ENCODE results near the gene ZNF730. TPM values are rescaled to one million over a fixed set of nuclear protein-coding genes. Genes with fewer than 3 reads are reported as not detected.

The ZNF730 gene
- total RNA-seq, 2 donors from 2014 or later, result 0.85 to 1.6 TPM

GRCh38 chr19:23190341-23190740, 73.5 kb downstream of the ZNF730 start:
- no peak for DNase-seq
- intact Hi-C loops (cut with DNase I), result no loop called here
- no peaks in the 10 kb centered on the region for H3K4me1 ChIP-seq
- H3K27ac ChIP-seq, result no peak overlapping the region
- no peak overlapping the region for H3K4me3 ChIP-seq
- H3K27me3 ChIP-seq, result no peaks in the 10 kb centered on the region
- H3K9ac ChIP-seq (ENCODE audit: low read depth in 2 of 2, low read length in 2 of 2), result no peak overlapping the region
- no peaks in the 10 kb centered on the region for H3K9me3 ChIP-seq
- TF ChIP-seq CTCF (IDR thresholded peaks at IDR 0.05), result no peak
- H3K36me3 ChIP-seq, result no peaks in the 10 kb centered on the region

Other genes starting within 250 kb of the ZNF730 start
- gene ZNF728, start 113.8 kb upstream of the ZNF730 start, total RNA-seq, result under 1 TPM in 1 of 2 donors, not detected in 1; 0.45 TPM
- 1 to 10 TPM; 3.5 to 6.7 TPM for gene ZNF724, start 133.4 kb downstream of the ZNF730 start, total RNA-seq